ENCODE data around the gene GCG.

Gene GCG

DNA sequence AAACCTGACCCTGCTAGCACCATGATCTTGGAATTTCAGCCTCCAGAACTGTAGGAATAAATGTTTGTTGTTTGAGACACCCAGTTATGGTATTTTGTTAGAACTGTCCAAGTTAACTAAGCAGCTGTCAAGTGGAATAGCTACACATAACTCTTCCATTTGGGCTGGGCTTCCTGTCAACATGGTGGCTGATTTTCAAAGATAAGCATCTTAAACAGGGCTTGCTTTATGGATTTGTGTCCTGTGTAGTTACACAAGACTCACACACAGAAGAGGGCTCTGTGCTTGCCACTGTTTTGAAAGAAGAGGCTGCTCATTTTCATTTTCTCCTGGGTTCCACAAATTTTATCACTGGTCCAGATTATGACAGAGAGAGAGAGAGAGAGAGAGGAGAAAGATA, 35.7 kb downstream of the GCG start:
- TF ChIP-seq, protein P1, sequence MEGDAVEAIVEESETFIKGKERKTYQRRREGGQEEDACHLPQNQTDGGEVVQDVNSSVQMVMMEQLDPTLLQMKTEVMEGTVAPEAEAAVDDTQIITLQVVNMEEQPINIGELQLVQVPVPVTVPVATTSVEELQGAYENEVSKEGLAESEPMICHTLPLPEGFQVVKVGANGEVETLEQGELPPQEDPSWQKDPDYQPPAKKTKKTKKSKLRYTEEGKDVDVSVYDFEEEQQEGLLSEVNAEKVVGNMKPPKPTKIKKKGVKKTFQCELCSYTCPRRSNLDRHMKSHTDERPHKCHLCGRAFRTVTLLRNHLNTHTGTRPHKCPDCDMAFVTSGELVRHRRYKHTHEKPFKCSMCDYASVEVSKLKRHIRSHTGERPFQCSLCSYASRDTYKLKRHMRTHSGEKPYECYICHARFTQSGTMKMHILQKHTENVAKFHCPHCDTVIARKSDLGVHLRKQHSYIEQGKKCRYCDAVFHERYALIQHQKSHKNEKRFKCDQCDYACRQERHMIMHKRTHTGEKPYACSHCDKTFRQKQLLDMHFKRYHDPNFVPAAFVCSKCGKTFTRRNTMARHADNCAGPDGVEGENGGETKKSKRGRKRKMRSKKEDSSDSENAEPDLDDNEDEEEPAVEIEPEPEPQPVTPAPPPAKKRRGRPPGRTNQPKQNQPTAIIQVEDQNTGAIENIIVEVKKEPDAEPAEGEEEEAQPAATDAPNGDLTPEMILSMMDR (IDR thresholded peaks at IDR 0.05; ENCODE audit: low read depth, low read length, missing control alignments) = no peak
- DNase-seq (ENCODE audit: low read depth) = no peak
- H3K4me3 ChIP-seq (ENCODE audit: low read depth, low read length) = no peak overlapping the region

DNA sequence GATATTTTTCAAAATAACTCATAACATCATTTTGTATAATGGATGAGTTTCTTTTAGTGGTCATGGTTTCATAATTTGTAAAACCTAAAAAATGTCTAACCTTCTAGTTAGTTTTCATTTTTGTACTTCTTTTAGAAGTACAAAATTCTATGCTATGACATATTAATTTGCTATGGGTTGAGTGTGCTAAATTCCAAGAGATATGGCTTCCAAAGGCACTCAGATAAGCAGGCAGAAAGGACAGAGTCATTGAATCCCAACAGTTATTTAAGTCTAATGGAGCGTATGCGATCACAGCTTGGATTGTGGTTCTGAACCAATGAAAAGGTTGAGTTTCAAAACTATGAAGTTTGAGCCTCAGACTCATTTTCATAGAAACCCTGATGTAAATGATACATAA, 37.0 kb downstream of the GCG start:
- DNase-seq (ENCODE audit: low read depth) = no peak
- TF ChIP-seq, protein P1 (IDR thresholded peaks at IDR 0.05; ENCODE audit: low read depth, low read length, missing control alignments) = no peak
- H3K4me3 ChIP-seq (ENCODE audit: low read depth, low read length) = no peak overlapping the region

- TF ChIP-seq, protein P1 (IDR thresholded peaks at IDR 0.05; ENCODE audit: low read depth, low read length, missing control alignments) = no peak
- no peak overlapping the region for H3K4me3 ChIP-seq (ENCODE audit: low read depth, low read length)
- DNase-seq (ENCODE audit: low read depth) = no peak
Measured at GRCh38 chr2:162114271-162114670, 37.8 kb downstream of the GCG start.

DNA sequence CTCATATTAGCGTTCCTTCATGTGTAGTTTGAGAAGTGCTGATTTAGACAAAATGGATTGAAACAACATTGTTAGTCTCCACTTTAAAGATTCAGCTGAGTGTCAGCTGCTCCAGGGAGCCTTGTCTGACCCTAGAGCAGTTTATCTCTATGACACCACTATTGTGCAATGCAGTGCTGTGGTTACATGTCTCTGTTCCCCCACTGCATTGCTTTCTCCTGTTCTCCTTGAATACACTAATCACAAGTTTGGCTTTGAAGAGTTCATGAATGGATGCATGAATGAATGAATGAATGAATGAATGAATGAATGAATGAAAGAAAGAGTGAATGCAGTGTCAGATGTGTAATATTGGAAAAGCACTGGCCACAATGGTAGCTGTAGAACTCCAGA, 38.3 kb downstream of the GCG start:
- no peak overlapping the region for H3K4me3 ChIP-seq (ENCODE audit: low read depth, low read length)
- DNase-seq (ENCODE audit: low read depth) = no peak
- TF ChIP-seq, protein P1 (IDR thresholded peaks at IDR 0.05; ENCODE audit: low read depth, low read length, missing control alignments) = no peak

DNA sequence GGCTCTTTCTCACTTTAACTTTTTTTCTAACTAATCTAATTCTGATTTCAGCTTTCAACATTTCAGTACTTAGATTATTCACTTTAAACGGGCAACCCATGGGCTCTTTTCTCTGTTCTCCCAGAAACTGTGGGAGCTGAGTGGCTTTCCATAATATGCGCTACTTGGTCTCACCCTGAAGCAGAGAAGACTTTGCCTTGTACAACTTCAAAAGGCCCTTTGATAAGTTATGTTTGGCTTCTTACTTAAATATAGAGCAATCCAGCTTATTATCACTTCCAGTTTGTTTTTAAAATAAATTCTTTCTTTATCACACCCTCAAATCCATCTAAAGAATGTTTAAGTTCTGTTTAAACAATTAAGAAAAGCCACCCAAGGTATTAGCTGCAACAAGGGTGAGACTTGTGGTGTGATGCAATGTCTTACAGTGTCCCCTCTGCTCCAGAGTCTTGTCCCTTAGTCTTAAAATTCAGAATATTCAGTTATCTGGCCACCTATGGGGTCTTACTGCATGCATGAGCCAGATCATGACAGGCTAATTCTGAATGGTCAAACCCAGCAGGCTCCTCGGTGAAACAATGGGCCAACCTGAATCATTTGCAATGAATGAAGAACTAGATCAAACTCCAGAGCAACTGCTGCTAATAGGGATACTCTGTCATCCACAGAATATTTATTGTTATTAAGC, 38.8 kb downstream of the GCG start:
- H3K4me3 ChIP-seq (ENCODE audit: low read depth, low read length) = no peak overlapping the region
- no peak for DNase-seq (ENCODE audit: low read depth)
- TF ChIP-seq, protein P1 (IDR thresholded peaks at IDR 0.05; ENCODE audit: low read depth, low read length, missing control alignments) = no peak

GRCh38 chr2:162111958-162112850, 39.8 kb downstream of the GCG start:
- DNase-seq (ENCODE audit: low read depth) = no peak
- H3K4me3 ChIP-seq (ENCODE audit: low read depth, low read length) = no peak overlapping the region
- TF ChIP-seq, protein P1 (IDR thresholded peaks at IDR 0.05; ENCODE audit: low read depth, low read length, missing control alignments) = no peak
